Measurements from ENCODE around the gene FAM24A. TPM values are rescaled to one million over a fixed set of nuclear protein-coding genes. Genes with fewer than 3 reads are reported as not detected.

The FAM24A gene
- total and polyA plus RNA-seq, 10 of the 15 experiments (the other 5 are each of a cell fraction or from before 2014, with no cell fraction given): not detected

DNA sequence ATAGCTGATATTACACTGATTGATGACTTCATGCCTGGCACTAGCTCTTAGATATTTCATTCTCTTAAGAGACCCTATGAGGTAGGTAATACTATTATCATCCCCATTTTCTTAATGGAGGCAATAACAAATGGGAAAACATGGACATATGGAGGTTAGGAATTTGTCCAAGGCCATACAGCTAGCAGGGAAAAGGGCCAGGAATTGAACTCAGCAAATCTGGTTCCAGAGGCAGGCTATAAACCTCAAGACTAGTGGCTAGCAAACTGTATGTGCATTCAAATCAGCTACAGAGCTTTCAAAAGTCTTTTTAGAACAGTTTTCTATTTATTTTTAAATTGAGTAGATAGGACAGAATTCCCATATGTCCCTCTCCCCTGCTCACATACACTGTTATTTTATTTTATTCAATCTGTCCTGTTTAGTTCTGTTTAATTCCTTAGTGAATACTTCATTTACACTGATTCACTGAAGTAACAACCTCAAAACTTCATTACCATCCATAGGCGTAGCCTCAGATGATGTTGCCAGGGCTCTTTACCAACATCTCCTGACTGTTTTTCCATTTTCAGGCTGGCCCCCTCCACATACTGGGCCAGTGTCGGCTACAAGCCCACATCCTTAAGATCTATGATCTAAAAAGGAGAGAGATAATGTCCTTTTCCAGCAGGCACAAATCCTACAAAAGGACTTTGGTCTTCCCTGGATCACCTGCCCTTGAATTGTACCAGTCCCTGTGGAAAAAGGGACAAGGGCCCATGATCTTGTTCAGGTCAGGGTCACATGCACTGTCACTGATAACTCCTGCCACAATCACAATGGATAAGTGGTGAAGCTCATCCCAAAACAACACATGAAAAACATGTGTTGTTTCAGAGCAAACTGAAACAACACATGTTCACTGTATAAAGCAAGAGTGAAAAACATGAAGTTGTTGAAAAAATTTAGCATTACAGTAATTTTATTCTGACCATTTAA is 46.9 kb upstream of the FAM24A start (continued):
- TF ChIP-seq, protein P1, sequence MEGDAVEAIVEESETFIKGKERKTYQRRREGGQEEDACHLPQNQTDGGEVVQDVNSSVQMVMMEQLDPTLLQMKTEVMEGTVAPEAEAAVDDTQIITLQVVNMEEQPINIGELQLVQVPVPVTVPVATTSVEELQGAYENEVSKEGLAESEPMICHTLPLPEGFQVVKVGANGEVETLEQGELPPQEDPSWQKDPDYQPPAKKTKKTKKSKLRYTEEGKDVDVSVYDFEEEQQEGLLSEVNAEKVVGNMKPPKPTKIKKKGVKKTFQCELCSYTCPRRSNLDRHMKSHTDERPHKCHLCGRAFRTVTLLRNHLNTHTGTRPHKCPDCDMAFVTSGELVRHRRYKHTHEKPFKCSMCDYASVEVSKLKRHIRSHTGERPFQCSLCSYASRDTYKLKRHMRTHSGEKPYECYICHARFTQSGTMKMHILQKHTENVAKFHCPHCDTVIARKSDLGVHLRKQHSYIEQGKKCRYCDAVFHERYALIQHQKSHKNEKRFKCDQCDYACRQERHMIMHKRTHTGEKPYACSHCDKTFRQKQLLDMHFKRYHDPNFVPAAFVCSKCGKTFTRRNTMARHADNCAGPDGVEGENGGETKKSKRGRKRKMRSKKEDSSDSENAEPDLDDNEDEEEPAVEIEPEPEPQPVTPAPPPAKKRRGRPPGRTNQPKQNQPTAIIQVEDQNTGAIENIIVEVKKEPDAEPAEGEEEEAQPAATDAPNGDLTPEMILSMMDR (IDR thresholded peaks at IDR 0.05 in 2 of 3, conservative IDR thresholded peaks at IDR 0.05 in 1 of 3; ENCODE audit: control insufficient read depth in 2 of 3, extremely low read depth in 1 of 3, insufficient read depth in 1 of 3, low read depth in 3 of 3, low read length in 3 of 3): no peak
- TF ChIP-seq, protein P2, sequence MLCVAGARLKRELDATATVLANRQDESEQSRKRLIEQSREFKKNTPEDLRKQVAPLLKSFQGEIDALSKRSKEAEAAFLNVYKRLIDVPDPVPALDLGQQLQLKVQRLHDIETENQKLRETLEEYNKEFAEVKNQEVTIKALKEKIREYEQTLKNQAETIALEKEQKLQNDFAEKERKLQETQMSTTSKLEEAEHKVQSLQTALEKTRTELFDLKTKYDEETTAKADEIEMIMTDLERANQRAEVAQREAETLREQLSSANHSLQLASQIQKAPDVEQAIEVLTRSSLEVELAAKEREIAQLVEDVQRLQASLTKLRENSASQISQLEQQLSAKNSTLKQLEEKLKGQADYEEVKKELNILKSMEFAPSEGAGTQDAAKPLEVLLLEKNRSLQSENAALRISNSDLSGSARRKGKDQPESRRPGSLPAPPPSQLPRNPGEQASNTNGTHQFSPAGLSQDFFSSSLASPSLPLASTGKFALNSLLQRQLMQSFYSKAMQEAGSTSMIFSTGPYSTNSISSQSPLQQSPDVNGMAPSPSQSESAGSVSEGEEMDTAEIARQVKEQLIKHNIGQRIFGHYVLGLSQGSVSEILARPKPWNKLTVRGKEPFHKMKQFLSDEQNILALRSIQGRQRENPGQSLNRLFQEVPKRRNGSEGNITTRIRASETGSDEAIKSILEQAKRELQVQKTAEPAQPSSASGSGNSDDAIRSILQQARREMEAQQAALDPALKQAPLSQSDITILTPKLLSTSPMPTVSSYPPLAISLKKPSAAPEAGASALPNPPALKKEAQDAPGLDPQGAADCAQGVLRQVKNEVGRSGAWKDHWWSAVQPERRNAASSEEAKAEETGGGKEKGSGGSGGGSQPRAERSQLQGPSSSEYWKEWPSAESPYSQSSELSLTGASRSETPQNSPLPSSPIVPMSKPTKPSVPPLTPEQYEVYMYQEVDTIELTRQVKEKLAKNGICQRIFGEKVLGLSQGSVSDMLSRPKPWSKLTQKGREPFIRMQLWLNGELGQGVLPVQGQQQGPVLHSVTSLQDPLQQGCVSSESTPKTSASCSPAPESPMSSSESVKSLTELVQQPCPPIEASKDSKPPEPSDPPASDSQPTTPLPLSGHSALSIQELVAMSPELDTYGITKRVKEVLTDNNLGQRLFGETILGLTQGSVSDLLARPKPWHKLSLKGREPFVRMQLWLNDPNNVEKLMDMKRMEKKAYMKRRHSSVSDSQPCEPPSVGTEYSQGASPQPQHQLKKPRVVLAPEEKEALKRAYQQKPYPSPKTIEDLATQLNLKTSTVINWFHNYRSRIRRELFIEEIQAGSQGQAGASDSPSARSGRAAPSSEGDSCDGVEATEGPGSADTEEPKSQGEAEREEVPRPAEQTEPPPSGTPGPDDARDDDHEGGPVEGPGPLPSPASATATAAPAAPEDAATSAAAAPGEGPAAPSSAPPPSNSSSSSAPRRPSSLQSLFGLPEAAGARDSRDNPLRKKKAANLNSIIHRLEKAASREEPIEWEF (IDR thresholded peaks at IDR 0.05; ENCODE audit: insufficient replicate concordance, low read depth, low read length): no peak
- no peak for TF ChIP-seq BRCA1 (IDR thresholded peaks at IDR 0.05; ENCODE audit: low read depth, low read length)
- no peak for TF ChIP-seq SP1 (IDR thresholded peaks at IDR 0.05; ENCODE audit: low read depth, low read length)
- TF ChIP-seq HCFC1 (IDR thresholded peaks at IDR 0.05; ENCODE audit: low read length): no peak
- no peak for TF ChIP-seq ZNF274 (IDR thresholded peaks at IDR 0.05; ENCODE audit: insufficient read depth, insufficient read length)
- no peak for TF ChIP-seq CBX3 (IDR thresholded peaks at IDR 0.05; ENCODE audit: borderline replicate concordance, low read depth)
- TF ChIP-seq BACH1 (IDR thresholded peaks at IDR 0.05; ENCODE audit: borderline replicate concordance): no peak
- TF ChIP-seq JUNB (IDR thresholded peaks at IDR 0.05): no peak
